DMS 273 (cell line): ENCODE measurements around the gene ST3GAL5.

ENCODE experiments used
- DNase-seq: peaks from one replicate; lab custom pipeline; 2025; ENCODE audit not compliant: unreplicated experiment; lab: John Stamatoyannopoulos, UW

ST3GAL5 gene

GRCh38 chr2:85793584-85793983, 95.2 kb downstream of the ST3GAL5 start:
- no peak for DNase-seq

DNA sequence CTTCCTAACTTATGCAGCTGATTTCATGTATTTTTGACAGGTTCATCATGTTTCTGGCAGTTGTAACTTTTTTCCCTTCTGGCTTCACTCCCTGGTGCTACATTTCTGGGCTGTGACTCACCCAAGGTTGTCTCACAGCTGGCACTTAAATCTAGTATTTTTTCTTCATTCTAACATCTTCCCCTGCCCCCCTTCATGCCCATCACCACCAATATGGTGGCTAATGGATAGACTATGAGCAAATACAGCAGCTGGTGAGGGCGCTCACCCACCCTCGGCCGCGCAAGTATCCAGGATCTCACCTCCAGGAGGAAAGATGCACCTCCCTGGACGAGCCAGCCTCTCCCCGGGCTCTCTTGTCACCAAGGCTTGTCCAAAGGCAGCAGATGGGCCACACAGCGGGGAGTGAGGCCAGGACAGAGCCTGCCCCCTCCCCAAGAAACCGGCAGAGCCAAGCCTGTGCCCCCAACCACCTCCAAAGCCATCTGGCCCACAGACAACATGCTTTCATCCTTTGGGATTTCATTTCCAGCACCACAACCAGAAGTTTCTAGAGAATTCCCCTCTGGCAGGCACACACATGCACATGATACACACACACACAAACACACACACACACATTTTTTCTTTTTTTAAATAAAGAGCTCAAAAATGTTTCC, 95.9 kb downstream of the ST3GAL5 start:
- DNase-seq, result peak; percentile 93

DNA sequence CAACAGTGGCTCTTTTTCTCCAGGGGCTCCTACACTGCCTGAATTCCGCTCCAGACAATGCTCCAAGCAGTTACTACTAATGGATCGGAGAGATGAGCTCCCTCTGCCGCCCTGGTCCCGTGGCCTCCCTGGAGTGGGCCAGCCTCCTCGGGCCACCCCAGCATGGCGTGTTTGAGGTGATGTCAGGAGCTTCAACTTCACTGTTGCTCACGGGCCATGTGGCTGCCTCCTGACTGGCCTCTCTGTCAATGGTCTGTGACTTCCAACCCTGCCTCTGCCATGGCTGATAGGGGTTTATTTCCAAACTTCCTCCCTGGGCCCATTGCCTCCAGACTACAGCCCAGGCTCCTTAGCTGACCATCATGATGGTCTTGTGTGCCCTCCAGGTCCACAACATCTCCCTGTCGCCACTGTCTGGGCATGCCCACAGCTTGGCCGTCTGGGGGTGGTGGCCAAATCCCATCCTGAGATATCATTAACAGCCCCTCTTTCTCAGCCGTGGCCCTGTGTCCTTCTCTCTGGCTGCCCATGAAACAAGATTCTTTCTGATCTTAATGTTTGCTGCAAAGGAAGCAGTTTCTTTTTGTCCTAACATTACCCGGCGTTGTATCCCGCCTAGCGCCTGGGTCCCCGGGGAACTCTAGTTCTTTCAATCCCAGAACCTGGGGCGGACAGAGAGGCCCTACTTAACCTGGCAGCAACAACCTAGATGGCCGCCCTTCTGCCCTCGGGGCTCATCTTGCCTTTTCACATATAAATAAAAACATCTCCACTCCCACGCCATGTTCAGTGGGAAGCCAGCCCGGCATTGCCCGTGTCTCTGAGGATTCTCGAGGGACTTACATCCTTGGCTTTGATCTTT, 96.9 kb downstream of the ST3GAL5 start:
- DNase-seq, result peak; percentile 63

DNA sequence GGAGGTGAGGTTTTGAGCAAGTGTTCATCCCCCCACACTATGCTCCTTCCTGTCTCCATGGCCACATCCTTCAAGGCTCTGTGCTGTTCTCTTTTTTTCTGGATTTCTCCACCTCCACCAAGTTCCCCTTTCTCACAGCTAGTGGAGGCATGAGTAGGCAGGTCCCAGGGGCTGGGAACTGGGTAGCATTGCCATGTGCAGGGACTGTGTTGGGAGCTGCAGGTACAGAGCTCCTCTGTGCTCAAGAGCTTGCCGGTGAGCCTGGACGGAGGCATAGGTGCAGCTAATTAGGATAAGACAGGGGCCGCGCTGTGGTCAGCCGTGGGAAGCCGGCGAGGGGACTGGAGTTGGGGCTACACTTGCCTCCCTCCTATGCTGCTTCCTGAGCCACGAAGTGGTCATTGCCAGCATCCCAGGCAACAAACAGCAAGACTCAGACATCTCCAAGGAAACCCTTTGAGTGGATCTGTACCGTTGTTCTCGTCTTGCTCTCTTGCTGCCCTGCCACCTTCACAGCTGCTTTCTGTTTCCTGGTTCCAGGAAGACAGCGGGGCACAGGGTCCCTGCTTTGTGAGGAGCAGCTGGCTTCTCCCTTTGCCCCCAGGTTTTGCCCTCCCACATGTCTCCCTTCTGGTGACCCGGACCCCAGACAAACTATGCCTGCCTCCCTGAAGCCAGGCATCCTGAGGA, 98.1 kb downstream of the ST3GAL5 start:
- DNase-seq, result no peak

GRCh38 chr2:85790032-85790431, 98.8 kb downstream of the ST3GAL5 start:
- no peak for DNase-seq

- no peak for DNase-seq
Observed at GRCh38 chr2:85789271-85789670, 99.5 kb downstream of the ST3GAL5 start.

GRCh38 chr2:85788603-85789002, 100.2 kb downstream of the ST3GAL5 start:
- DNase-seq, result no peak

GRCh38 chr2:85787981-85788340, 100.8 kb downstream of the ST3GAL5 start:
- DNase-seq, result no peak

GRCh38 chr2:85787282-85787980, 101.4 kb downstream of the ST3GAL5 start:
- no peak for DNase-seq
